Trophoblast cell (in vitro differentiated cells and primary cell): ENCODE results near the gene NFIB.

Source experiments
- DNase-seq, 2 donors: peaks; one replicate each; pipeline ENCODE4 v3.0.0-alpha.2; 2016
- H2AFZ ChIP-seq: 2 replicates; pipeline ENCODE4 v1.6.1; 2013; ENCODE audit warnings: low read length, moderate library complexity, mild to moderate bottlenecking; ENCODE audit not compliant: insufficient read depth, poor library complexity
- H2AK5ac ChIP-seq: 2 replicates; pipeline ENCODE4 v1.6.1; 2013; ENCODE audit warnings: mild to moderate bottlenecking, low read length
- H2BK120ac ChIP-seq: 2 replicates; pipeline ENCODE4 v1.6.1; 2013; ENCODE audit warnings: low read length, mild to moderate bottlenecking, moderate library complexity; ENCODE audit not compliant: insufficient read depth, poor library complexity
- H2BK12ac ChIP-seq: 2 replicates; pipeline ENCODE4 v1.6.1; 2013; ENCODE audit warnings: mild to moderate bottlenecking, low read length, moderate library complexity
- H2BK5ac ChIP-seq: 2 replicates; pipeline ENCODE4 v1.6.1; 2013; ENCODE audit warnings: low read length, low read depth, moderate library complexity, mild to moderate bottlenecking; ENCODE audit not compliant: poor library complexity
- H3K14ac ChIP-seq: 2 replicates; pipeline ENCODE4 v1.6.1; 2013; ENCODE audit warnings: mild to moderate bottlenecking, low read length
- H3K18ac ChIP-seq: 2 replicates; pipeline ENCODE4 v1.6.1; 2013; ENCODE audit warnings: mild to moderate bottlenecking, low read length
- H3K23ac ChIP-seq: 2 replicates; pipeline ENCODE4 v1.6.1; 2013; ENCODE audit warnings: low read length
- H3K27ac ChIP-seq: 2 replicates; pipeline ENCODE4 v1.5.1; 2013; ENCODE audit warnings: low read depth, mild to moderate bottlenecking, inconsistent platforms, low read length, moderate library complexity
- H3K27me3 ChIP-seq: 2 replicates; pipeline ENCODE4 v1.6.1; 2013; ENCODE audit warnings: inconsistent platforms, mild to moderate bottlenecking, low read length, moderate library complexity; ENCODE audit not compliant: insufficient read depth
- H3K36me3 ChIP-seq, 2 experiments: 1 replicate in 1 of 2; 2 replicates in 1 of 2; pipeline ENCODE4 v1.6.1; 2013; ENCODE audit warnings: low read length in 2 of 2, mild to moderate bottlenecking in 2 of 2, moderate library complexity in 1 of 2; ENCODE audit not compliant: insufficient read depth in 2 of 2, control insufficient read depth in 1 of 2
- H3K4ac ChIP-seq: 2 replicates; pipeline ENCODE4 v1.6.1; 2013; ENCODE audit warnings: low read depth, mild to moderate bottlenecking, low read length, moderate library complexity
- H3K4me1 ChIP-seq, 2 experiments: 1 replicate in 1 of 2; 2 replicates in 1 of 2; pipeline ENCODE4 v1.6.1; 2013; ENCODE audit warnings: low read length in 2 of 2, mild to moderate bottlenecking in 2 of 2, moderate library complexity in 1 of 2; ENCODE audit not compliant: insufficient read depth in 2 of 2, control insufficient read depth in 1 of 2
- H3K4me2 ChIP-seq: 2 replicates; pipeline ENCODE4 v1.6.1; 2013; ENCODE audit warnings: inconsistent platforms, mild to moderate bottlenecking, low read length, moderate library complexity
- H3K4me3 ChIP-seq: 2 replicates; pipeline ENCODE4 v1.5.1; 2013; ENCODE audit warnings: mild to moderate bottlenecking, low read depth, low read length, inconsistent platforms
- H3K79me1 ChIP-seq: one replicate; pipeline ENCODE4 v1.6.1; 2013; ENCODE audit warnings: low read length
- H3K79me2 ChIP-seq: 2 replicates; pipeline ENCODE4 v1.6.1; 2013; ENCODE audit warnings: low read length, mild to moderate bottlenecking; ENCODE audit not compliant: control insufficient read depth, insufficient read depth, poor library complexity
- H3K9ac ChIP-seq: 2 replicates; pipeline ENCODE4 v1.6.1; 2013; ENCODE audit warnings: mild to moderate bottlenecking, low read length
- H3K9me3 ChIP-seq: 2 replicates; pipeline ENCODE4 v1.6.1; 2013; ENCODE audit warnings: low read depth, mild to moderate bottlenecking, control low read depth, inconsistent platforms, low read length; ENCODE audit not compliant: insufficient read depth
- H4K12ac ChIP-seq: 2 replicates; pipeline ENCODE4 v1.6.1; 2013; ENCODE audit warnings: low read depth, mild to moderate bottlenecking, low read length, moderate library complexity
- H4K8ac ChIP-seq: 2 replicates; pipeline ENCODE4 v1.6.1; 2013; ENCODE audit warnings: low read depth, mild to moderate bottlenecking, low read length, moderate library complexity
- H4K91ac ChIP-seq: one replicate; pipeline ENCODE4 v1.6.1; 2013; ENCODE audit warnings: low read depth, mild to moderate bottlenecking, low read length, moderate library complexity
- WGBS: extraction: QIAGEN DNeasy Blood & Tissue Kit; methylation state at CpG from one replicate; pipeline ENCODE4 v1.1.7; 2013; ENCODE audit warnings: missing lambda C conversion rate; ENCODE audit not compliant: insufficient read length, insufficient coverage; ENCODE audit errors: extremely low coverage; 5-methylcytosine and 5-hydroxymethylcytosine counted together

The NFIB gene

GRCh38 chr9:14311956-14312685 lies 1.8 kb downstream of the NFIB start:
- DNase-seq = no peak
- no CpG with 5 or more reads among the region's 10 CpGs for whole genome bisulfite sequencing
- H3K4ac ChIP-seq = no peak overlapping the region
- H3K27me3 ChIP-seq = peaks cover 4% of the 10 kb centered on the region
- H3K23ac ChIP-seq = no peak overlapping the region
- no peak overlapping the region for H4K8ac ChIP-seq
- no peak overlapping the region for H4K91ac ChIP-seq
- H3K27ac ChIP-seq = no peak overlapping the region
- H3K9ac ChIP-seq = no peak overlapping the region
- no peak overlapping the region for H4K12ac ChIP-seq
- peak overlapping the region; percentile 93 for H3K4me2 ChIP-seq
- no peak overlapping the region for H2BK12ac ChIP-seq
- peaks cover 6% of the 10 kb centered on the region for H3K79me2 ChIP-seq
- peaks cover 0 to 3% of the 10 kb centered on the region in 2 experiments for H3K4me1 ChIP-seq
- H2BK5ac ChIP-seq = no peak overlapping the region
- H3K18ac ChIP-seq = no peak overlapping the region
- peaks cover 18% of the 10 kb centered on the region for H3K79me1 ChIP-seq
- H2AK5ac ChIP-seq = no peak overlapping the region
- no peak overlapping the region for H3K14ac ChIP-seq
- H3K36me3 ChIP-seq = no peaks in the 10 kb centered on the region
- H3K4me3 ChIP-seq = no peak overlapping the region
- H2BK120ac ChIP-seq = no peak overlapping the region
- no peaks in the 10 kb centered on the region for H3K9me3 ChIP-seq
- no peak overlapping the region for H2AFZ ChIP-seq

- Histone ChIP-seq H3K4me3 (no peak overlapping the region), H3K4me1 (peaks cover 0 to 3% of the 10 kb centered on the region in 2 experiments), H3K9me3 (no peaks in the 10 kb centered on the region), H3K27me3 (peaks cover 4% of the 10 kb centered on the region), H3K36me3 (peaks cover 0 to 3% of the 10 kb centered on the region in 2 experiments), H3K27ac (no peak overlapping the region), H3K18ac (no peak overlapping the region), H2AFZ (no peak overlapping the region), H3K4ac (no peak overlapping the region), H3K23ac (no peak overlapping the region), H3K79me1 (peaks cover 18% of the 10 kb centered on the region), H2AK5ac (no peak overlapping the region), H3K9ac (no peak overlapping the region), H2BK12ac (no peak overlapping the region), H3K14ac (no peak overlapping the region), H4K12ac (no peak overlapping the region), H3K79me2 (peaks cover 6% of the 10 kb centered on the region), H2BK120ac (no peak overlapping the region), H4K8ac (no peak overlapping the region), H3K4me2 (no peak overlapping the region), H2BK5ac (no peak overlapping the region), H4K91ac (no peak overlapping the region)
- no peak for DNase-seq
- WGBS = no CpG with 5 or more reads among the region's 2 CpGs
Observed at GRCh38 chr9:14311171-14311949, 2.6 kb downstream of the NFIB start.

GRCh38 chr9:14310311-14310710 lies 3.6 kb downstream of the NFIB start:
- Histone ChIP-seq H3K36me3 (peaks cover 0 to 3% of the 10 kb centered on the region in 2 experiments), H4K12ac (no peak overlapping the region), H2AFZ (no peak overlapping the region), H3K27ac (no peak overlapping the region), H3K4me3 (no peak overlapping the region), H2BK12ac (no peak overlapping the region), H3K79me2 (peaks cover 4% of the 10 kb centered on the region), H4K8ac (no peak overlapping the region), H3K27me3 (peaks cover 4% of the 10 kb centered on the region), H3K4me1 (peaks cover 0 to 3% of the 10 kb centered on the region in 2 experiments), H3K18ac (no peak overlapping the region), H3K79me1 (peaks cover 13% of the 10 kb centered on the region), H3K14ac (no peak overlapping the region), H2AK5ac (no peak overlapping the region), H2BK5ac (no peak overlapping the region), H3K4ac (no peak overlapping the region), H3K9ac (no peak overlapping the region), H2BK120ac (no peak overlapping the region), H4K91ac (no peak overlapping the region), H3K4me2 (no peak overlapping the region), H3K9me3 (no peaks in the 10 kb centered on the region), H3K23ac (no peak overlapping the region)
- DNase-seq = no peak
- no CpG with 5 or more reads among the region's 2 CpGs for WGBS

GRCh38 chr9:14309403-14309802 lies 4.5 kb downstream of the NFIB start:
- Histone ChIP-seq H3K36me3 (peaks cover 0 to 3% of the 10 kb centered on the region in 2 experiments), H2BK12ac (no peak overlapping the region), H2BK5ac (no peak overlapping the region), H3K14ac (no peak overlapping the region), H3K18ac (no peak overlapping the region), H2BK120ac (no peak overlapping the region), H3K4me3 (no peak overlapping the region), H3K27me3 (peaks cover 4% of the 10 kb centered on the region), H3K4me2 (no peak overlapping the region), H3K79me2 (no peaks in the 10 kb centered on the region), H4K8ac (no peak overlapping the region), H3K27ac (no peak overlapping the region), H3K23ac (no peak overlapping the region), H3K9me3 (no peaks in the 10 kb centered on the region), H2AK5ac (no peak overlapping the region), H3K9ac (no peak overlapping the region), H4K91ac (no peak overlapping the region), H3K79me1 (peaks cover 7% of the 10 kb centered on the region), H3K4me1 (peaks cover 0 to 3% of the 10 kb centered on the region in 2 experiments), H3K4ac (no peak overlapping the region), H4K12ac (no peak overlapping the region), H2AFZ (no peak overlapping the region)
- no peak for DNase-seq
- no CpG with 5 or more reads among the region's 2 CpGs for WGBS
